HG02970 (cell line): ENCODE results near the gene ATAD3B.
"Not testable (repeated sequence)": the region's sequence is repeated elsewhere in the genome, so short reads cannot be mapped to it uniquely, and the experiment has no call there.

ENCODE experiments used
- ATAC-seq: cut with Tn5 transposase; IDR thresholded peaks from one replicate; pipeline ENCODE4 v1.9.1; 2021; ENCODE audit warnings: mild to moderate bottlenecking, moderate library complexity, moderate number of reproducible peaks; ENCODE audit not compliant: unreplicated experiment, low FRiP score

Gene ATAD3B

DNA sequence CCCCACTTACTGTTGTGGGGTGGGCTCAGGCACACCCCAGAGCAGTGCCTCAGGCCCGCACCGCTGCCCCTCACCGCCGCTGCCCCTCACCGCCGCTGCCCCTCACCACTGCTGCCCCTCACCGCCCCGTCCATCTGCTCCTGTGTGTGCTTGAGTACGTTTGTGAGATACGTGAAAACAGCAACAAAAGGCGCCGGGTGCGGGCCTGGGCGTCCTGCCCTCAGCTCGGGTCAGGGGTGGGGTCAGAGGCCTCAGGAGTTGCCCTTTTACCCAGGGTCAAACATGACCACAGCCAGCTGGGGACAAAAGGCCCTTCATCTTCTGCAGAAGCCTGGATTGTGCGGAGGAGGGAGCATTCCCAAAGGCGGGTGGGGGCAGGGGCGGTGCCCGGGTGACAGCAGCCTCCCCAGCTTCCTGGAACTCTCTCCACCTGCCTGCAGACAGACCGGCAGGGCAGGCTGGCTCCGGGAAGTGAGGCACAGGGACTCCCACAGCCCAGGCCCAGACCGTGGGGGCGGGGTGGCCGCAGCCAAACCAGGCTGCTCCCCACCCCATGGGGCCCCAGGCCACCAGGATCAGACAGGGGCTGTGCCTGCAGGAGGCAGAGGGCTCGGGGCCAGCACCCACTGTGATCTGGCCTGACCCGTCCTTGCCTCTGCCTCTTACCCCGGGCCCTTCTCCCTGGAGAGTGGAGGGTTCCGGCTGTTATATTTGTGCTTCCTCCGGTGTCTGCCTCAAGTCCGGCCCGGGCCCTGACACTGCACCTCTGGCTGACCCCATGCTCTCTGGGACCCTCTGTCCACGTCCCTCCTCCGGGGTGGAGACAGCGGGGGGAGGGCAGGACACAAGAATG is 38.4 kb upstream of the ATAD3B start:
- ATAC-seq, result no peak

DNA sequence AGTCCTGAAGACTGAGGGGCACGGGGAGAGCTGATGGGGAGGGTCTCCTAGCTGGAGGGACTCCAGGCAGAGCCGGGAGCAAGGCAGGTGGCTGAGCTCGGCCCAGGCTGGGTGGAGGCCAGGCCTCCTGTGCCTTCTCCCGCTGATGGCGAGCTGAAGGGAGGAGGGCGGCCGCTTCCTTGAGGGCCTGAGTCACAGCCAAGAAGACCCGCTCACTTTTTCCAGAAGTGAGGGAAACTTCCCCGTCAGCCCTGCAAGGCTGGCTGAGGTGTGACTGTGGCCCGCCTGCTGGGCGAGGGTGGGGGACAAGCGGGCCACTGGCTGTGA is 37.8 kb upstream of the ATAD3B start:
- no peak for ATAC-seq

DNA sequence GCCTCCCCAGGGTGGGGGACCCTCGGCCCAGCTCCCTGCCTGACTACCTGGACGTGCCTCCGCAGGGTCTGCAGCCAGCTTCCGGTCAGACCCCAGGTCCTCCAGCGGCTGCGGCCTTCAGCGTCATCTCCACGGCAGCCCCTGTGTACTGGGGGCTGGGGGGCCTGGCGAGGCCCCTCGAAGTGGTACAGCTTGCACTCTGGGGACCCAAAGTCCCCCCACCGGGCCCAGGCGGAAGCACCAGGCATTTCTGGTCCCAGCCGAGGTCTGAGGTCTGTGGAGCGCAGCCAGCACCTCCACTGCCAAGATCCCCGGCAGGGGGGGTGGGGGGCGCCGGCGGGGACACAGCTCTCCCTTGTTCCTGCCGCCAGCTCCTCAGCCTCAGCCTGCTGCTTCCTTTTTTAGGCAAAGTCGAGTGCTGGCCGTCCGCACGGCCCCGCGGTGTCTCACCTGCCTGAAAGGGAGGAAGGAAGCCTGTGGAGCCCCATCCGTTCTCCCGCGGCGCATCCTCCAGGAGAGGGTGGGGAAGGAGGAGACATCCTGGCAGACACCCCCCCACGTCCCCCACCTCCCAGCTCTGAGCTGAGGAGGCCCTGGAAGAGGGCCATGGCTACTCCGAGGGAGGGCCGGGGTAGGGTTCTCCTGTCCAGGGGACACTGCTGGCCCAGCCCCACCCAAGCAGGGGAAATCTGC is 37.3 kb upstream of the ATAD3B start:
- ATAC-seq, result no peak

DNA sequence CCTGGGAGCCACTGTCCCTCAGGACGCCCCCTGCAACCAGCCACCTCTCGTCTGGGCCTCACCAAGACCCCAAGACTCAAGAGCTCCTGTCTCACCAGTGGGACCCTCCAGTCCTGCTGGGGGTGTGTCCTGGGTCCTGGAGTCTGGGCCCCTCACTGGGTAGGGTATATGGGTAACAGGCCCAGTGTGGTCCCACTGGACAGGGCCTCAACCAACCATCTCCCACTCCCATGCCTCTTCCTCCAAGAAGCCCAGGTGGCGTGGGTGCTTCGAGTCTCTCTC is 36.8 kb upstream of the ATAD3B start:
- no peak for ATAC-seq

DNA sequence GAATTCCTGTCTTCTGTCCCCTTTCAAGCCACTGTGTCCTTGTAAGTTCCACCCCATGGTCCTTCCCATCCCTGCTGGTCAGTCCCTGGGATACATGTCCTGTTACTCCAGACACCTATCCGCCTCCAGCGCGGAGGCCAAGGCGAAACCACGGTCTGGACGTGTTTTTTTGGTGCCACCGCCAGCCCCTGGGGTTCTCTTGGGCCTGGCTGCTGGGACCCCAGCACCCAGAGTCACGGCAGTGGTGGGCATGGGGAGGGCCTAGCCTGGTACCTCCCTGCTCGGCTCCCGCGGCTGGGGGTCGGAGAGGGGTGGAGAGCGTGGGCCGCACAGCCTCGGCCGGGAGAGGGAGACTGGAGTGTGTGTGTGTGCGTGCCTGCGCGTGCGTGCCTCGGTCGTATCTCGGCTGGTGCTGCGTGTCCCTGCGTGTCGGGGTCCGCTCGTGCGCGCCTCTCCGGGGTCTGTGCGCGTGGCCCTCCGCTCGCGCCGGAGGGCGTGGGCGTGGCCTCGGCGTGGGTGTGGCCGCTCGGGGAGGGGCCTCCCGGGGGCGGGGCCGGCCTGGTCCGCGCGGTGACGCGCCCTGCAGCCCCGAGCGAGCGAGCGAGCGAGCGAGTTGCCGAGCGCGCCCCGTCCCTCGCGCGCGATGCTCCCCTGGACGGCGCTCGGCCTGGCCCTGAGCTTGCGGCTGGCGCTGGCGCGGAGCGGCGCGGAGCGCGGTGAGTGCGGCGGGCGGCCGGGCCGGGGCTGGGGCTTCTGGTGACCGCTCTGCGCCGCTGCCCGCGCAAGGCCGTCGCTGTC is 36.3 kb upstream of the ATAD3B start, which contains the start of gene VWA1:
VWA1 (plus strand) TSS at position 585 of the 798 bp plus-strand sequence; CDS start at position 644, 59 bp downstream.
- peak; percentile 46 for ATAC-seq

DNA sequence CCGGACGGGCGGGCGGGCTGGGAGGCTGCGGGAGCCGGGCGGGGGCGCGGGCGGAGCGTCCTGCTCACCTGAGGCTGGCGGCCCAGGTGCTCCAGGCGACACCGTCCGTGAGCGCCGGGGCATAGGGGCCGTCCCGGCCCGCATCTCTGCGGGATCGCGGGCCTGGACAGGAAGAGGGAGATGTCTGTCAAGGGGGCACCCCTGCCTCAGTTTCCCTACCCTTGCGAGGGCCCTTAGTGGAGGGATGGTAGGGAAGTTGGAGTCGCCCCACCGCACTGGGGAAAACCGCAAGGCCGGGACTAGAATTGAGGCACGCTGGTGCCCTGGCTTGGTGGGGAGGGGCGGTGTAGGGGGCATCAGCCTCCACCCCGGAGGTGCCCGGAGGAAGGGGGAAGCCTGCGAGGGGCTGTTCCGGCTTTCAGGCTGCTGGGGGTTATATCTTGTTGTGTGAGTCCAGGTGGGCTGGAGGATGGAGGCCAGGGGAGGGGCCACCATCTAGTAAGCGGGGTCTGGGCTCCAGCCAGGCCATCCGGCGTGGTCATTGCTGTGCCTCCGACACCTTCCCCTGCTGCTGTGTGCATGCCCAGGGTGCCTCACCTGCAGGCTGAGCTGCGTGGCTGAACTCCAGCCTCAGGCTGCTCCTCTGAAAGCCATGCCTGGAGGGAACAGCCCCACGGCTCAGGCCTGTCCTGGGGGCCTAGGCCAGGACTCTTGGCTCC is 35.5 kb upstream of the ATAD3B start:
- ATAC-seq, result no peak

DNA sequence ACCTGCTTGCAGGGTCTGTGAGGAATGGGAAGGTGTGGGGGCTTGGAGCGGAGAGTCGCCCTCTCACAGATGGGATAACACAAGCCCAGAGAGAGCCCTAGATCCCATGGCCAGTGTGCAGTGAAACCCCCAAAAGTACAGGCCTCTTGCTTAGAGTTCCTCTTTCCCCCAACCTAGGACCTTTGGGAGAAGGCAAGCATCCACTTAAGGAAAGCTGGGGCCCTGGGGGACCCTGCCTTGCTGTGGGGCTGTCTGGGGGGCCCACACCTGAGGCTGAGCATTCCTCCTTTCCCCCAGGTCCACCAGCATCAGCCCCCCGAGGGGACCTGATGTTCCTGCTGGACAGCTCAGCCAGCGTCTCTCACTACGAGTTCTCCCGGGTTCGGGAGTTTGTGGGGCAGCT is 34.9 kb upstream of the ATAD3B start:
- ATAC-seq, result no peak

DNA sequence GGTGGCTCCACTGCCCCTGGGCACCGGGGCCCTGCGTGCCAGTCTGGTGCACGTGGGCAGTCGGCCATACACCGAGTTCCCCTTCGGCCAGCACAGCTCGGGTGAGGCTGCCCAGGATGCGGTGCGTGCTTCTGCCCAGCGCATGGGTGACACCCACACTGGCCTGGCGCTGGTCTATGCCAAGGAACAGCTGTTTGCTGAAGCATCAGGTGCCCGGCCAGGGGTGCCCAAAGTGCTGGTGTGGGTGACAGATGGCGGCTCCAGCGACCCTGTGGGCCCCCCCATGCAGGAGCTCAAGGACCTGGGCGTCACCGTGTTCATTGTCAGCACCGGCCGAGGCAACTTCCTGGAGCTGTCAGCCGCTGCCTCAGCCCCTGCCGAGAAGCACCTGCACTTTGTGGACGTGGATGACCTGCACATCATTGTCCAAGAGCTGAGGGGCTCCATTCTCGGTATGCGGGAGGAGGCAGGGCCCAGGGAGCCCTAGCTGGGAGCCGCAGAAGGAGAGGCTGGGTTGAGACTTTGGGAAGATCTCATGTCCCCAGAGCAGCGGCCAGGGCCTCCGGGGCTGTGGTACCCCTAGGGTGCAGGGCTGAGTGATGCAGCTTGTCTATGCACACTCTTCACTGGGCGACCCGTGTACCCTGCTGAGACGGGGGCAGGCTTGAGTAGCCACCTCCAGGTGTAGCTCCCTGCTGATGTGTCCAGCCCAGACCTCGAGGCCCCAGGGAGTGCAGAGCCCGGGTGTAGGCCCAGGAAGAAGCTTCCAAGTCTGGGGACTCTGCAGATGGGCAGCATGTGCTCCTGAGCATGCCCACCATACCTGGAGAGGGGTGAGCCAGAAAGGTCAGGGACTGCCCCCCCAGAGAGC is 34.3 kb upstream of the ATAD3B start:
- ATAC-seq, result no peak

DNA sequence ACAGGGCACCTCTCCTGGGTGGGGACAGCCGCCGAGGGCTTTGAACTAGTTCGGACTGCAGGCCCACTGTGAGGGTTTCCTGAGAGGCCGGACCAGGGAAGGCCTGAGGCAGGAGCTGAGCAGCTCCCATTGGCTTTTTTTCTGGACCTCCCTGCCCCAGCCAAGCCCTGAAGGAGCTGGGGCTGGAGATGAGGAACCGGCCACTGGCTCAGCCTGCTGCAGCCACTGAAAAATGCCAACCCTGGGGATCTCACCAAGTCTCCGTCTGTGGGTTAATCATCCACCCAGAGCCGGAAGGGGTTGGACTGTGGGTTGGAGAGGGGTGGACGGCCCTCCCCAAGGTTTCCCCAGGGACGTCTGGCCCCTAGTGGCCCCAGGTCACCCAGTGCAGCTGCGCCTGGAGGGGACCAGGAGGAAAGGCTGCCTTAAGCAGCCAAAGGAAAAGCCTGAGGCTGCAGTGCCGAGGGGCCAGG is 33.6 kb upstream of the ATAD3B start:
- ATAC-seq, result no peak

DNA sequence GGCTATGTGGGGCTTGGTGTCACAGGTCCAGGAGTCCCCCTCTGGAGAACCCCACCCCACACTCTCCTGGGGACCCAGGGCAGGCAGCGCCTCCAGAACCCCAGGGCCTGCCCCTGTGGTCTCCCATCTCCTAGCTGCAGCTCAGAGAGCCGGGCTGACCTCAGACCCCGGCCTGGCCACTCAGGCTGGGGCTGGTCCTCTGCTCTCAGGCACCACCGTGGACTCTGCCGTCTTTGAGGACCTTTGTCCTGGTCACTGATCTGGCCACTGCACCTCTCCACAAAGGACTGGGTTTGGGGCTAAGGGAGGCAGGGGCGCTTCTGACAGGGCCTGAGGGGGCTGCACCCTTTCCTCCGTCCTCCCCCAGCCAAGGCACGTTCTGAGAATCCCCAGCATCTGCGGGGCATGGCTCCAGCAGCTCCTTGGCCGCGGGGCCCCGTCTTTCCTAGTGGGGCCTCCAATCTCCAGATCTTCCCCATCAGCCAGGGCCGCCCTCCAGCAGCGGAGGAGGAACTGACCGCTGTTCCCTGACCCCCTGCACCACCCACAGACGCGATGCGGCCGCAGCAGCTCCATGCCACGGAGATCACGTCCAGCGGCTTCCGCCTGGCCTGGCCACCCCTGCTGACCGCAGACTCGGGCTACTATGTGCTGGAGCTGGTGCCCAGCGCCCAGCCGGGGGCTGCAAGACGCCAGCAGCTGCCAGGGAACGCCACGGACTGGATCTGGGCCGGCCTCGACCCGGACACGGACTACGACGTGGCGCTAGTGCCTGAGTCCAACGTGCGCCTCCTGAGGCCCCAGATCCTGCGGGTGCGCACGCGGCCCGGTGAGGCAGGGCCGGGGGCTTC is 32.8 kb upstream of the ATAD3B start:
- no peak for ATAC-seq

DNA sequence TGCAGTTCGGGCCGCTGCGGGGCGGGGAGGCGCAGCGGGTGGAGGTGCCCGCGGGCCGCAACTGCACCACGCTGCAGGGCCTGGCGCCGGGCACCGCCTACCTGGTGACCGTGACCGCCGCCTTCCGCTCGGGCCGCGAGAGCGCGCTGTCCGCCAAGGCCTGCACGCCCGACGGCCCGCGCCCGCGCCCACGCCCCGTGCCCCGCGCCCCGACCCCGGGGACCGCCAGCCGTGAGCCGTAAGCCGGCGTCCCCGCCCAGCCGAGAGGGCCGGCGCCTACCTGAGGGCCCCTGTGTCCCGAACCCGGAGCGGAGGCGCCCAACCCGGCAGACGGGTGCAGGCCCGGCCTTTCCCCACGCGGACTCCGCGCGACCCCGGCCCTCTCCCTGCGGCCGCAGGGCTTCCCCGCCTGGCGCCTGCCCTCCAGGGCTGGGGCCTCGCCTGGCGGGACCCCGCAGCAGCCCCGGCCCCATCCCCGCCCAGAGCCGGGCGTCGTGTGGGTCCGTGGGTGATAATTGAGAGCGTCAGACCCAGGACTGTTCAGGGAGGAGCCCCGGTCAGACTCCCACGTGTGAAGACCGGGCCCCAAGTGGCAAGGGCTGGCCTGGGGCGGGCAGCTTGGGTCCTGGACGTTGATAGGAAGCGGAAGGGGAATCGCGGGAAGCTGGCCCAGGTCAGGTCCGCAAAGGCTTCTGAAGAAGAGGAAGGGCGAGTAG is 31.9 kb upstream of the ATAD3B start:
- no peak for ATAC-seq

DNA sequence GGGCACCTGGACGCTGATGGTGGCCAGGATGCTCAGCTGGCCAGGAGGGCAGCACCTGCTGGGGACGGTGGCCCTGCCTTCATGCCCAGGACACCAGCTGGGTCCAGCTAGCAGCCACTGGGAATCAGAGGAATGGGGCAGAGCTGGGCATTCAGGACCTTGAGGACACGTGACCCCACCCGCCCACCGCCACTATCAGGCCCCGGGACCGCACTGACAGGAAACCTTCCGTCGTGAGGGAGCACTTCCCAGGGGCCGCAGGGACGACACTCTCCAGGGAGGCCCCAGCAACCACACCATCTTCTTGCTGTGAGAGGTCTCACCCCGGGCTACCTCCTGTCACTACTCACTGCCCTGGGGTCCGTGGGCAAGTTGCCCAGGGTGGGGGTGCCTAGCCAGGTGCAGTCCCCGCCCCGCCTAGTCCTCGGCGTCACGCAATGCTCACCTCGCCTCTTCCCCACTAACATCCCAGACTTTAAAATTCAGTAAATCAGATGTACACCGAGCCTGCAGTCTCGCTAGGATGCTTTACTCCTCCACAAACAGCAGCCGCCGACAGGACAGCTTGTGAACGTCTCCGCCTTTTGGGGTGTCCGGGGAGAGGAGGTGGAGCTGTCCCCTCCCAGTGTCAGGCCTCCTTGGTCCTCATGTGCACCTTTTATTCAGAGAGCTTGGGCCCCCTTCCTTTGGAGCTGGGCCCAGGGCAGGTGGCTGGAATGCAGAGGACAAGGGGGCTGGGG is 31.1 kb upstream of the ATAD3B start:
- no peak for ATAC-seq

DNA sequence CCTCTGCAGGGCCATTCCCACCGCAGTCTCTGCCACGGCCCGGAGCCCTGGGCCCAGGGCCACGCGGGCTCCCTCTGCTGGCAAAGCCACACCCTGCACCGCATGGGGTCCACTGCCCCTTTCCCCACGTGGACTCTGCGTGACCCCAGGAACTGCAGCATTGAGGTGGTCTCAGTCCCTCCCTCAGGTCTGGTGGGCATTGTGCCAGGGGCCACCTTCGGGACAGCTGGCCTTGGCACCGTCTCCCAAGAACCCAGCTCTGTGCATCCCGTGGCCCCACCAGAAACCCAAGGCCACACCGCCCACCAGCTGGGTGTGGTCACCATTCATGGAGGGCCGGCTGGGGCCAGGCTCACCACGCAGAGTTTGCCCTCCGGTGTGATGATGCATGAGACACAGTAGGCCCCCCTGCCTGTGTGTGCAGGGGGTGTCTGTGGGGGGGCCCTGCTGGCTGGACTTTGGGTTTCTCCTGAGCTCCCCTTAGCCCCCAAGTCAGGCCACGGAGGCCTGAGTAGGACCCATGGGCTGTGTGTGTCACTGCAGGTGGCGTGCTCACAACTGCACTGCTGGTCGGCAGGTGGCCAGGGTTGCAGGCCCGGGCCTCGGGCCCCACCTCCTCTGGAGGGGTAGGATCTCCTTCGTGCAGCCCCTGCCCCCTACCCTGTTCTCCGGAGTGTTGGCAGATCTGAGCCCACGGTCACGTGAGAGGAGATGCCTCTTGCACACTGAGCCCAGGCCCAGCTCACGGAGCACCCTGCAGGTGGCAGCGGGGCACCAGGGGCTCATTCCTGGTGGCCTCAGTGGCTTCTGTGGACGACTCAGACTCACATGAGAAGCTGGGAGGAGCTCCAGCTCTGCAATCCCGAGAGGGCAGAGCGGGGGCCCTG is 30.3 kb upstream of the ATAD3B start:
- no peak for ATAC-seq

DNA sequence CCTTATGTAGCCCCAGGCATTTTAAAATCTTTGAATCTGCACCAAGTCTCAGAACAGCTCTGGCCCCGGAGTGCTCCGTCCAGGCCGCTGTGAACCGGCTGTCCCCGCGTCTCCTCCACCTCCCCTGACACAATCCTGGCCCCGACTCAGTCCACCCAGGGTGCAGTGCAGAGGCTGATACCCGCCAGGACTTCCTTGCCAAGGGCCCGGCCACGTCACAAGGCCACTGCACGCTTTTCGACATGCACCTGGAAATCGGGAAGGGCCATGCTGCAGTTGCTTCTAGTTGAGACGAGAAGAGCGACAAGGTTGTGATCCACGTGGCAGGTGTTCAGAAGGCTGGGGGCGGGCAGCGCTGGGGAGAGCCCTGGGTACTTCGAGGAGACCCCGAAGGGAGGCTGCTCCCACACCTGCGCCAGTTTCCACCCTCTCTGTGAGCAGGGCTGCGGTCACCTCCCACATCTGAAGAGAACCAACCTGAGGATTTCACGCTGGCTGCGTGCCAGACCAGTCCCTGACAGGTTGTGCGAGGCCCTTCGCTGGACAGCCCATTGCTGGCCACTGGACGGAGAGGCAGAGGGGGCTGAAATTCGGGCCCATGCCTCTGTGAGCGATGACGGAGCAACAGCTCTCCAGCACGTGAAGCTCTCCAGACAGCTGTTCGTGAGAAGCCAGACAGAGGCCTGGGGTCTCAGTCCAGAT is 29.3 kb upstream of the ATAD3B start:
- ATAC-seq, result no peak

DNA sequence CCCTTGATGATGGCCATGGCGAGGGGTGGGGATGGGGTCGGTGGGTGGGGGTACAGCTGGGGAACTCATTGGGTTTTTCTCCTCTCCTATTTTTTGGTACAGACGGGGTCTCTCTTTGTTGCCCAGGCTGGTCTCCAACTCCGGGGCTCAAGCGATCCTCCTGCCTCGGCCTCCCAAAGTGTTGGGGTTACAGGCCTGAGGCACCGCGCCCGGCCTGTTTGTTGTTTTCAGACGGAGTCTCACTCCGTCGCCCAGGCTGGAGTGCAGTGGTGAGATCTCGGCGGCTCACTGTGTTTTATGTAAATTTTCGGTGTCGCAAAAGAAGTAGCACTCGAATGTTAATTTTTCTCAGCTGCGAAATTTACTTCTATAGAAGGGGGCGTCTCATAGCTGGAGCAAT is 24.9 kb upstream of the ATAD3B start:
- ATAC-seq, result not testable (repeated sequence)
